Chondrocyte (in vitro differentiated cells): Measurements from ENCODE around the gene SLC6A13. TPM values are rescaled to one million over a fixed set of nuclear protein-coding genes. Genes with fewer than 3 reads are reported as not detected.

ENCODE experiments used
- DNase-seq: peaks from one replicate; pipeline ENCODE4 v3.0.0; 2021; ENCODE audit warnings: mixed read lengths, low spot score
- H3K27ac Mint-ChIP-seq: one replicate; pipeline ENCODE4 v1.8.0; 2021; ENCODE audit warnings: mild to moderate bottlenecking, moderate library complexity, mixed read lengths; ENCODE audit not compliant: unreplicated experiment
- H3K27me3 Mint-ChIP-seq: 2 replicates; pipeline ENCODE4 v1.8.0; 2021; ENCODE audit warnings: low read depth, mixed read lengths
- H3K36me3 Mint-ChIP-seq: 2 replicates; pipeline ENCODE4 v1.8.0; 2021; ENCODE audit warnings: low read depth, mixed read lengths
- H3K4me1 Mint-ChIP-seq: 2 replicates; pipeline ENCODE4 v1.8.0; 2021; ENCODE audit warnings: low read depth, mild to moderate bottlenecking, mixed read lengths
- H3K4me3 Mint-ChIP-seq: one replicate; pipeline ENCODE4 v1.8.0; 2021; ENCODE audit warnings: mild to moderate bottlenecking, moderate library complexity, mixed read lengths; ENCODE audit not compliant: unreplicated experiment
- H3K9me3 Mint-ChIP-seq: 2 replicates; pipeline ENCODE4 v1.8.0; 2021; ENCODE audit warnings: low read depth, mixed read lengths
- total RNA-seq: library from RNA; stranded (reverse); gene quantifications from 3 replicates; pipeline ENCODE4 v1.2.1, GENCODE V29; 2021
- TF ChIP-seq, protein P1 (sequence below): fragments of 200-600 bp; sonication (generic); IDR thresholded peaks from 2 replicates; pipeline ENCODE4 v1.5.0; 2021; ENCODE audit warnings: antibody characterized with exemption, mild to moderate bottlenecking, moderate library complexity

SLC6A13 gene
- total RNA-seq, 1 donor from 2014 or later = 0.37 TPM

DNA sequence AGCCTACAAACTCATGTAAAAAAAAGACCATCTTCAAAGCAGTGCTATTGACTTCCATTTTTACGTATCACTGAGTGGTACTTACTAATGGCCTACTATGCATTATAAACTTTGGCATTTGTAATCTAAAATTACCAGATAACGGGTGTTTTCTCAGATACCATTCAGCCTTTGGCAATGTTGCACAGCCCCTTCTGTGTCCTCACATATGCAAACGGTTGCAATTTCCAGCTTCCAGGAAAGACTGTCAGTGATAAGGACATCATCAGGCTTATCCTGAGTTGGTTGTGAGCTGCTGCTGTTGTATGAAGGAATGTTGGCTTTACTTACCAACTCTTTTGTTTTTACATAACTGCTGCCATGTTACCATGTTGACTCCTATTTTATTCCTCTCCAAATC, 1.6 kb upstream of the SLC6A13 start:
- no peak for DNase-seq
- no peaks in the 10 kb centered on the region for H3K9me3 Mint-ChIP-seq
- H3K4me1 Mint-ChIP-seq = peaks cover 35% of the 10 kb centered on the region
- H3K27ac Mint-ChIP-seq = no peak overlapping the region
- peaks cover 11% of the 10 kb centered on the region for H3K27me3 Mint-ChIP-seq
- H3K36me3 Mint-ChIP-seq = peaks cover 1% of the 10 kb centered on the region
- TF ChIP-seq, protein P1, sequence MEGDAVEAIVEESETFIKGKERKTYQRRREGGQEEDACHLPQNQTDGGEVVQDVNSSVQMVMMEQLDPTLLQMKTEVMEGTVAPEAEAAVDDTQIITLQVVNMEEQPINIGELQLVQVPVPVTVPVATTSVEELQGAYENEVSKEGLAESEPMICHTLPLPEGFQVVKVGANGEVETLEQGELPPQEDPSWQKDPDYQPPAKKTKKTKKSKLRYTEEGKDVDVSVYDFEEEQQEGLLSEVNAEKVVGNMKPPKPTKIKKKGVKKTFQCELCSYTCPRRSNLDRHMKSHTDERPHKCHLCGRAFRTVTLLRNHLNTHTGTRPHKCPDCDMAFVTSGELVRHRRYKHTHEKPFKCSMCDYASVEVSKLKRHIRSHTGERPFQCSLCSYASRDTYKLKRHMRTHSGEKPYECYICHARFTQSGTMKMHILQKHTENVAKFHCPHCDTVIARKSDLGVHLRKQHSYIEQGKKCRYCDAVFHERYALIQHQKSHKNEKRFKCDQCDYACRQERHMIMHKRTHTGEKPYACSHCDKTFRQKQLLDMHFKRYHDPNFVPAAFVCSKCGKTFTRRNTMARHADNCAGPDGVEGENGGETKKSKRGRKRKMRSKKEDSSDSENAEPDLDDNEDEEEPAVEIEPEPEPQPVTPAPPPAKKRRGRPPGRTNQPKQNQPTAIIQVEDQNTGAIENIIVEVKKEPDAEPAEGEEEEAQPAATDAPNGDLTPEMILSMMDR = no peak
- no peak overlapping the region for H3K4me3 Mint-ChIP-seq

DNA sequence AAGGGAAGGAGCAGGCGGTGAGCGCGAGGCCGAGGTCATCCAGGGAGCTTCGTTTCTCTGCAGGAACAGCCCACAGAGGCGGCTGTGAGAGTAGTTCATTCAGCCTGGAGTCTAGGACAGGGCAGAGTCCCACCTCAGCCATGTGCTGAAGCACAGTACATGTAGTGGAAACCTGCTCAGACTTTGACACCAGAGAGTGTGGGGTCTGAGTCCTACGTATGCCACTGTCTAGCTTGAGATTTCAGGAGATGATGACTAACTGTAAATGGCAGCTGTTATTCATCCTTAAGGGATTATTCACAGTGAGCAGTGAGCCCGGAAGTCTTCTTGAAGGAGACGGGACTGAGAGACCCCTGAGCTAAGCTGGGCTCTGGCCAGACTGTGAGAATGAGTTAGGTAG, 938 bp upstream of the SLC6A13 start:
- no peak overlapping the region for H3K4me3 Mint-ChIP-seq
- peaks cover 1% of the 10 kb centered on the region for H3K36me3 Mint-ChIP-seq
- peak overlapping the region; percentile 75 for H3K27ac Mint-ChIP-seq
- peaks cover 12% of the 10 kb centered on the region for H3K27me3 Mint-ChIP-seq
- TF ChIP-seq, protein P1 = no peak
- no peaks in the 10 kb centered on the region for H3K9me3 Mint-ChIP-seq
- no peak for DNase-seq
- H3K4me1 Mint-ChIP-seq = peaks cover 33% of the 10 kb centered on the region

DNA sequence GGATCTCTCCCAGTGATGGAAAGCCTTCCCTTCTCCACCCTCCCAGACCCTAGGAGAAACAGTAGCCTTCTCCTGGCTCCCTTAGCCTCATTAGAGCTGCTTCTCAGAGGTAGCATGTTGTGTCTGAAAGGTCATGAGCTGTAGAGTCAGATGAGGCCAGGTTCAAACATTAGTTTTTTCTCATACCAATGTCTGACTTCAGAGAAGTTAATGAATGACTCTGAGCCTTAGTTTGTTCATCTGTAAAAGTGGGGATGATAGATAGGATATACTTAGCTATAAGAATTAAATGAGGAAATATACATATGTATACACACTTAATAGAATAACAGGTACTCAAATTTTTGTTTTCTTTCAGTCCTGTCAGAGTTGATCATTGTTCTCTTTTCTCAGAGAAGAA, 523 bp downstream of the SLC6A13 start:
- peaks cover 19% of the 10 kb centered on the region for H3K4me1 Mint-ChIP-seq

DNA sequence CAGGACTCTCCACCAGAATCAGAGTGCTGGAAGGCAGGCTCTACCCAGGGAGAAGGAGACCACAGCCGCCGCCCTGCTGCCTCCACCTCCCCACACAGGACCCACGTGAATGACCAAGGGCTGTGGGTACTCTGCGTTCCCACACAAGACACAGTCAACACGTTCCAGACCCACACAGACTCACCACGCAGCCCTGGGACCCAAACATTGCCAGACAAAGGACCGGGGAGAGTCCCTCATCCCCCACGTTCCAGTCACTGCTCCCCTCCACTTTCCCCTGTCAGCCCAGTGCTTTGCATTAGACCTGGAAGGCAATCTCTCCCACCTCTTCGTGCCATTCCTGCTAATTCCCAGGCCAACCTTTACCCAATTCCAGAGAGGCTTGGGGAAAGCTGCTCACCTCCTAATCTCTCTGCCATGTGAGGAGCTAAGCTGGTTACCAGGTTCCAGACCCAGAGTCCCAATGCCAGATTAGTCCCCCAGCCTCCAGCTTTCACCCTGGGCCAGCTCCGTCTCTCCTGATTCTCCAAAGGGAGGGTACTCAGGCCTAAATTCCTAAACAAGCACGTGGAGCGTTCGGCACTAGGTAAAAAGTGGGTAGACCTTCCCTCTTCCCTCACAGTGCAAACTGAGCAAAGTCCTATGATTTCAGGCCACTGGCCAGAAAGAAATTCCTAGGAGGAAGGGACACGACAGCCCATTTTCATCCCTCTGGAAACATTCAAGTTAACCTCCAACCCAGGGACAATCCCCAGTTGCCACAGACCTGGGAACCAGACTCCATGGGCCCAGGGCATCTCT, 4.9 kb downstream of the SLC6A13 start:
- Mint-ChIP-seq H3K9me3 (no peaks in the 10 kb centered on the region), H3K4me1 (peaks cover 5% of the 10 kb centered on the region), H3K27ac (no peak overlapping the region), H3K27me3 (peaks cover 43% of the 10 kb centered on the region), H3K36me3 (no peaks in the 10 kb centered on the region), H3K4me3 (no peak overlapping the region)
- DNase-seq = no peak
- TF ChIP-seq, protein P1 = no peak

More for the DNA sequence above, 523 bp downstream of the SLC6A13 start:
- H3K4me3 Mint-ChIP-seq = no peak overlapping the region
- no peak overlapping the region for H3K27ac Mint-ChIP-seq
- TF ChIP-seq, protein P1 = no peak
- DNase-seq = no peak
- peaks cover 24% of the 10 kb centered on the region for H3K27me3 Mint-ChIP-seq
- peaks cover 1% of the 10 kb centered on the region for H3K36me3 Mint-ChIP-seq
- no peaks in the 10 kb centered on the region for H3K9me3 Mint-ChIP-seq

DNA sequence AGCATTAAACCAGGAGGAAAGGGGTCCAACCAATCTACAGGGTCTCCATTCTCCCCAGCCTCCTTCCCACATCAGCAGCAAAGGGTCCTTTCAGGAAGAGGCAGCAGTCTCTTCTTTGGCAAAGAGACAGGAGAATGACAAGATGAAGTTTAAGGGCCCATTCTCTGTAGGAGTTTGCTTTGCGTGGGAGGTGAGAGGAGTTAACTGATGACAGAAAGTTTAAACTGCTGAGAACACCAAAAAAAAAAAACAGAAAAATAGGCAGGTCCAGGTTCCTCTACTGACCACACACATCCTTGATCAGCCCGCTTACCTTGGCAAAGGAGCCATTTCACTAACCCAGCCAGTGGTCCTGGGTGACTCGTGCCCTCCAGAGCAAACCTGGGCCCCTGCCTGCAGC, 5.7 kb downstream of the SLC6A13 start:
- DNase-seq = no peak
- Mint-ChIP-seq H3K36me3 (no peaks in the 10 kb centered on the region), H3K9me3 (no peaks in the 10 kb centered on the region), H3K4me1 (no peaks in the 10 kb centered on the region), H3K27ac (no peak overlapping the region), H3K4me3 (no peak overlapping the region), H3K27me3 (peaks cover 43% of the 10 kb centered on the region)
- TF ChIP-seq, protein P1 = no peak
